ENCODE measurements around the gene DPH5.

DNA sequence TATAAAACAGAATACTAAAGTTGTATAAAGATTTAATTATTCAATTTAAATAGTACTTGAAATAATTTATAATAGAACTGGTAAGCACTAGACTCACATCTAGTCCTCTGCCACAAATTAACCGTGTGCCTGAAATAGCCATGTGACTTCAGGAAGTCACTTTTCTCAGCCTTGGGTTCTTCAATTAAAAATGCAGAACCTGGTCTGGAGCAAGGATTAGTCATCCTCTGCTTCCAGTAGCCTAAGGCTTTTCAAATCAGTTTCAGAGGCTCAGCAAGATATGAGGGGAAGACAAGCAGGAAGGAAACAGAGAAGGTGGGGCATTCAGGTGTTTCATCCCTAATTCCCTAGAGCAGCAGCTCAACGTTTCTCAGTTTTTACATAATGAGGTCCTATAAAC is 23.0 kb downstream of the DPH5 start:
- TF ChIP-seq POLR2AphosphoS5 (IDR thresholded peaks at IDR 0.05; ENCODE audit: low read depth, low read length) (no peak), POLR2A (IDR thresholded peaks at IDR 0.05; ENCODE audit: low read depth, low read length) (no peak), TAF1 (IDR thresholded peaks at IDR 0.05; ENCODE audit: borderline replicate concordance, low read depth, low read length) (no peak)

All from GM12892 (cell line).